Activated CD8-positive, alpha-beta memory T cell treated with anti-CD3 and anti-CD28 coated beads for 36 hours (primary cell): Measurements from ENCODE around the gene SIRT7. TPM values are rescaled to one million over a fixed set of nuclear protein-coding genes. Genes with fewer than 3 reads are reported as not detected.

ENCODE experiments used
- CTCF ChIA-PET: fragments of 350-600 bp; sonication (Branson Sonifier 250); formaldehyde crosslinking; loops from one replicate; lab custom pipeline; 2021; ENCODE audit warnings: antibody characterized with exemption; lab: Charles Lee
- POLR2A ChIA-PET: fragments of 350-600 bp; sonication (Branson Sonifier 250); formaldehyde crosslinking; loops from one replicate; lab custom pipeline; 2021; ENCODE audit warnings: antibody characterized with exemption; lab: Charles Lee
- total RNA-seq, 2 experiments: library from RNA; stranded (reverse); gene quantifications; one replicate each; pipeline ENCODE4 v1.2.3, GENCODE V29; 2021

SIRT7 gene
- total RNA-seq, 2 experiments from 2014 or later: 37.1 to 39.7 TPM

GRCh38 chr17:81903896-81904599, 13.9 kb downstream of the SIRT7 start:
- ChIA-PET CTCF (no interaction called here), POLR2A (interaction anchor here (1.2 kb wide), 1 partner anchor 12 kb away, joined by 4 read pairs; the partner anchor contains the start of genes ALYREF and ANAPC11)

GRCh38 chr17:81903415-81903831, 14.6 kb downstream of the SIRT7 start:
- CTCF ChIA-PET: no interaction called here
- POLR2A ChIA-PET: interaction anchor here (1.2 kb wide), 1 partner anchor 11 kb away, joined by 4 read pairs; the partner anchor contains the start of genes ALYREF and ANAPC11

GRCh38 chr17:81902653-81903414, 15.1 kb downstream of the SIRT7 start:
- CTCF ChIA-PET: interaction anchor here (1.1 kb wide), 1 partner anchor 9 kb away, joined by 3 read pairs; no protein-coding TSS in a partner anchor
- POLR2A ChIA-PET: interaction anchor here (1.0 to 1.2 kb wide), 2 partner anchors 11 kb away, joined by 4 read pairs; partner anchors contain the start of genes ALYREF and ANAPC11

- CTCF ChIA-PET: interaction anchor here (1.1 kb wide), 1 partner anchor 9 kb away, joined by 3 read pairs; no protein-coding TSS in a partner anchor
- POLR2A ChIA-PET: interaction anchor here (1.0 kb wide), 1 partner anchor 10 kb away, joined by 4 read pairs; no protein-coding TSS in a partner anchor
Measured at GRCh38 chr17:81902023-81902652, 15.8 kb downstream of the SIRT7 start, which contains the start of gene NPB. Gene NPB, plus strand, starts transcription at chr17:81902238. Its CDS starts 40 bp downstream, at chr17:81902278.

GRCh38 chr17:81901167-81902022, 16.6 kb downstream of the SIRT7 start:
- CTCF ChIA-PET: interaction anchor here (1.1 kb wide), 1 partner anchor 8 kb away, joined by 3 read pairs; no protein-coding TSS in a partner anchor

DNA sequence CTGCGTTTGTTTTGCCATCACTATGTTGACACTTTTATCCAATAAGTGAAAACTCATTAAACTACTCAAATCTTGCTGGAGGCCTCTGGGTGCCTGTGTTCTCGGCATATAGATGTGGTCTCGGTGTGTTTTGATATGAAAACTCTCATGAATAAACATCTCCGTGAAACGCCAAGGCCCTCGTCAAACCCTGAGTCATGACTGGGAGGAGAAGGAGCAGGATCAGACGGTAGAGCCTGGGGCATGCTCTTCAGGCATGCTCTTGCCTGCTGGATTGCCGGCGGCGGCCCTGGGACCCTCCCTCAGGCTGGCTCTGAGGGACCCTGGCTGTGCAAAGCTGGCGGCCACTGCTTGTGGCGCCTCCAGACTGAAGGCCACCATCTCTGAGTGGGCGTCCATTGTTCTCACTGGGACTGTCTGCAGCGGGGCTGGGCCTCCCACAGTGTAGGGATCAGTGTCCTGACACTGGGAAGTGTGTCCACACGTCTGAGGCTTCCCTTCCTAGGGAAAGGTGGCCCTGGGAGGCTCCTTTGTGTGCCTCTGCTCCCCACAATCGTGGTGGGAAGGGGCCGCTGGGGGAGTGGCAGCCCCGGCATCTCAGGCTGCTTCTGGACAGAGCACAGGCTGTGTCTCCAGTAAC, 17.7 kb downstream of the SIRT7 start:
- POLR2A ChIA-PET: no interaction called here
- CTCF ChIA-PET: no interaction called here

More at GRCh38 chr17:81901167-81902022, 16.6 kb downstream of the SIRT7 start:
- POLR2A ChIA-PET: interaction anchor here (1.0 kb wide), 1 partner anchor 9 kb away, joined by 4 read pairs; no protein-coding TSS in a partner anchor

DNA sequence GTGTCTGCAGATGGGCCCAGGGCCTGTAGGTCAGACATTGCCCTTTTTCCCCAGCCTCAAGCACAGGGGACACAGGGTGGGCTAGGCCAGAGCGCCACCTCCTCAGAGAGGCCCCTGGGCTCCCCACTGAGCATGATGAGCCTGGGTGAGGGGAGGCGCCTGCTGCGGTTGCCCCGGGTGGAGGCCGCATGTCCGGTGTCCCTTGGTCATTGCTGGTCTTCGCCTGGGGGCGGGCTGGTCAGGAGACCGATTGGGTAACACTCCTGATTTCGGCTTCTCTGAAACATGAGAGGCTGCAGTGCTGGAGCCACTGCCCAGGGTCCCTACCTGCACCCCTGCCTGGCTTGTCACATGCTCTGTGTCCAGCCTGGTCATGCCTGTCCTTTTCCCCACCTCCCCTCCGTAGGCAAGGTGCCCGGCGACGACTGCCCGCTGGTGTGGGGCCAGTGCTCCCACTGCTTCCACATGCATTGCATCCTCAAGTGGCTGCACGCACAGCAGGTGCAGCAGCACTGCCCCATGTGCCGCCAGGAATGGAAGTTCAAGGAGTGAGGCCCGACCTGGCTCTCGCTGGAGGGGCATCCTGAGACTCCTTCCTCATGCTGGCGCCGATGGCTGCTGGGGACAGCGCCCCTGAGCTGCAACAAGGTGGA, 18.3 kb downstream of the SIRT7 start:
- ChIA-PET CTCF (no interaction called here), POLR2A (no interaction called here)

- ChIA-PET POLR2A (no interaction called here), CTCF (no interaction called here)
Measured at GRCh38 chr17:81898885-81899284, 19.1 kb downstream of the SIRT7 start.

- ChIA-PET CTCF (no interaction called here), POLR2A (no interaction called here)
Measured at GRCh38 chr17:81898029-81898866, 19.7 kb downstream of the SIRT7 start.

GRCh38 chr17:81895400-81895799, 22.6 kb downstream of the SIRT7 start:
- ChIA-PET CTCF (no interaction called here), POLR2A (no interaction called here)

- ChIA-PET POLR2A (interaction anchor here (0.6 to 3.0 kb wide), 5 partner anchors 12 to 409 kb away, joined by 3 to 16 read pairs (median 4); partner anchors contain the start of gene P4HB), CTCF (interaction anchor here (1.0 to 1.2 kb wide), 2 partner anchors 37 to 242 kb away, joined by 4 to 7 read pairs; no protein-coding TSS in a partner anchor)
Measured at GRCh38 chr17:81891303-81891552, 26.7 kb downstream of the SIRT7 start.

GRCh38 chr17:81890447-81891302, 27.3 kb downstream of the SIRT7 start:
- CTCF ChIA-PET: interaction anchor here (1.0 kb wide), 1 partner anchor 18 kb away, joined by 4 read pairs; no protein-coding TSS in a partner anchor
- POLR2A ChIA-PET: interaction anchor here (0.6 to 3.0 kb wide), 3 partner anchors 16 to 409 kb away, joined by 3 to 16 read pairs (median 4); no protein-coding TSS in a partner anchor

DNA sequence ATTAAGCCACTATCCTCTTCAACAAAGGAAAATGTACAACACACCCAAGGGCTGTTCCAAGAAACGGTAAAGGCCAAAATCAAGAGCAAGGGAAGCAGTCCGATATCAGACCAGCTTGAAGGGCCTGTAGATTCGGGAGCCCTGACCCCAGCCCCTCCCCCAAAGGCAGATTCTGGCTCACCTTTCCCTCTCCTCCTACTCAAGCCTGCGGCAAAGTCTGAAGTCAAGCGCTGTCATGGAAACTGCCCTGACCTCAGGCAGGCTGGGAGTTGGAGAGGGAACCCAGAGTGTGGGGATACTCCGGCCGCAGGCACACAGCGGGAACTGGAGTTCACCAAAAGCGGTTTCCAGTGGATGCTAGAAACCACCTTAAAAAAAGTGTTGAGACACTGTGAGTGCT, 28.4 kb downstream of the SIRT7 start:
- POLR2A ChIA-PET: no interaction called here
- CTCF ChIA-PET: interaction anchor here (0.9 to 1.0 kb wide), 2 partner anchors 13 to 17 kb away, joined by 3 to 4 read pairs; no protein-coding TSS in a partner anchor

DNA sequence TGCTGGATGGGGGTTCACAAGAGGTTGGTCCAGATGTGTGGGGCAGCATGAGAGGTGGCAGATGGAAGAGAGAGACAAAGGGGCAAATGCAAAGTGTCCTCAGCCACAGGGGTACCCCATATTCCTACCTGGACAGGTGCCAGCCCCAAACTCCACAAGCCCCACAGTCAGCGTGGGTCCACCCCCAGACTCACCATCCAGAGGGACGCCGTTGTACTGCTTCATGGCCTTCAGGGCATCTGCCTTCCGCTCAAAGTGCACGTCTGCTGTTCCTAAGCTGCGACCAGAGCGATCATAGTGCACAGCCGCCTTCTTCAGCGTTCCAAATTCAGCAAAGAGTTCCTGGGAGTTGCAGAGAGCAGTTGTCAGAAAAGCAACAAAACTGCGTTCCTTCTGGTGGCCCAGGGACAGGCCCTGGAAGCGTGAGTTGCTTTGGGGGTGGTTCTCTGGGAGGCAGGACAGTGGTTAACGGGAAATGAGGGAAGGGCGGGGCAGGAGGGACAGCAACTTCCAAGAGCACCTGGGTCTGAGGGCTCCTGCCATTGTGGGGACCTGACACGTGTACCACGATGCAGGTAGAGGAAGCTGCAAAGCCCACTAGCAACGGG, 28.9 kb downstream of the SIRT7 start:
- POLR2A ChIA-PET: no interaction called here
- CTCF ChIA-PET: interaction anchor here (0.9 kb wide), 1 partner anchor 12 kb away, joined by 3 read pairs; no protein-coding TSS in a partner anchor
